Caco-2 (cell line): ENCODE measurements around the gene KCNN3. TPM values are rescaled to one million over a fixed set of nuclear protein-coding genes. Genes with fewer than 3 reads are reported as not detected.

ENCODE experiments used
- BruUV-seq: library from RNA; stranded (reverse); fragments of 400-500 nt; replicated peaks from 2 replicates; lab custom pipeline; 2021; lab: Mats Ljungman, UMichigan
- CTCF ChIA-PET: fragments of 300-600 bp; sonication (Branson Sonifier 250); formaldehyde crosslinking; loops from one replicate; lab custom pipeline; 2022; ENCODE audit warnings: antibody characterized with exemption; lab: Charles Lee
- POLR2A ChIA-PET: fragments of 300-600 bp; sonication (Branson Sonifier 250); formaldehyde crosslinking; loops from one replicate; lab custom pipeline; 2022; ENCODE audit warnings: antibody characterized with exemption; lab: Charles Lee
- DNase-seq, 2 experiments: peaks; one replicate each; pipeline versions ENCODE4 v3.0.0 to v3.0.0-alpha.2; 2020 to 2022
- H3K27me3 ChIP-seq: replicated peaks from 2 replicates; pipeline ENCODE4 v1.6.0; 2011; ENCODE audit warnings: low read length; ENCODE audit not compliant: control insufficient read depth, insufficient read depth
- H3K36me3 ChIP-seq: 2 replicates; pipeline ENCODE4 v1.5.1; 2011; ENCODE audit warnings: low read length; ENCODE audit not compliant: control insufficient read depth, insufficient read depth
- H3K4me1 ChIP-seq: fragments of 250-450 bp; sonication (Bioruptor Pico); 2 replicates; pipeline ENCODE4 v1.5.1; 2020; ENCODE audit warnings: mild to moderate bottlenecking
- H3K4me3 ChIP-seq: 2 replicates; pipeline ENCODE4 v1.5.1; 2011; ENCODE audit warnings: low read depth, mild to moderate bottlenecking, control low read depth, low read length
- H3K9me3 ChIP-seq: fragments of 250-450 bp; sonication (Bioruptor Pico); 2 replicates; pipeline ENCODE4 v1.5.1; 2020; ENCODE audit warnings: mild to moderate bottlenecking, moderate library complexity
- H3K27ac Mint-ChIP-seq: one replicate; pipeline ENCODE4 v1.8.0; 2022; ENCODE audit warnings: mixed read lengths; ENCODE audit not compliant: unreplicated experiment
- H3K27me3 Mint-ChIP-seq: one replicate; pipeline ENCODE4 v1.8.0; 2022; ENCODE audit warnings: mixed read lengths; ENCODE audit not compliant: insufficient read depth, unreplicated experiment
- H3K36me3 Mint-ChIP-seq: one replicate; pipeline ENCODE4 v1.8.0; 2022; ENCODE audit warnings: mild to moderate bottlenecking, mixed read lengths; ENCODE audit not compliant: insufficient read depth, unreplicated experiment
- H3K4me1 Mint-ChIP-seq: one replicate; pipeline ENCODE4 v1.8.0; 2022; ENCODE audit warnings: low read depth, mixed read lengths; ENCODE audit not compliant: unreplicated experiment
- H3K4me3 Mint-ChIP-seq: one replicate; pipeline ENCODE4 v1.8.0; 2022; ENCODE audit warnings: mild to moderate bottlenecking, moderate library complexity, mixed read lengths; ENCODE audit not compliant: unreplicated experiment
- H3K9me3 Mint-ChIP-seq: one replicate; pipeline ENCODE4 v1.8.0; 2022; ENCODE audit warnings: mixed read lengths; ENCODE audit not compliant: unreplicated experiment
- CTCF ChIP-seq, 2 experiments: fragments of 200-600 bp in 1 of 2; IDR thresholded peaks; 1 replicate in 1 of 2; 2 replicates in 1 of 2; pipeline versions ENCODE4 v1.5.1 to v1.8.0; 2011 to 2022; ENCODE audit warnings: antibody characterized with exemption in 1 of 2, control low read depth in 1 of 2, inconsistent platforms in 1 of 2, low read depth in 1 of 2, low read length in 1 of 2, mild to moderate bottlenecking in 1 of 2, moderate library complexity in 1 of 2; ENCODE audit not compliant: insufficient read depth in 1 of 2, severe bottlenecking in 1 of 2, unreplicated experiment in 1 of 2
- intact Hi-C: fragments of 100-400 bp; cut with micrococcal nuclease; formaldehyde crosslinking; loops from one replicate; pipeline ENCODE4 v1.10.0; 2022; ENCODE audit not compliant: unreplicated experiment
- total RNA-seq: library from RNA; stranded (reverse); gene quantifications from 2 replicates; pipeline ENCODE4 v1.2.3, GENCODE V29; 2022

The KCNN3 gene
- total RNA-seq, 1 experiment from 2014 or later: 0.05 TPM

- Histone ChIP-seq H3K36me3 (no peaks in the 10 kb centered on the region), H3K4me1 (no peaks in the 10 kb centered on the region), H3K9me3 (no peaks in the 10 kb centered on the region), H3K27me3 (no peaks in the 10 kb centered on the region), H3K4me3 (no peak overlapping the region)
- no peak for DNase-seq
- TF ChIP-seq CTCF (IDR thresholded peaks at IDR 0.05; ENCODE audit: insufficient read depth in 1 of 2, low read depth in 1 of 2, low read length in 1 of 2, severe bottlenecking in 1 of 2, unreplicated experiment in 1 of 2): no peak
- Mint-ChIP-seq H3K9me3 (no peaks in the 10 kb centered on the region), H3K4me1 (no peaks in the 10 kb centered on the region), H3K36me3 (no peaks in the 10 kb centered on the region), H3K27ac (no peak overlapping the region), H3K4me3 (no peak overlapping the region), H3K27me3 (peaks cover 8% of the 10 kb centered on the region)
- BruUV-seq: no TSS peak
- ChIA-PET CTCF (interaction anchor here (1.2 kb wide), 1 partner anchor 107 kb away, joined by 4 read pairs; no protein-coding TSS in a partner anchor), POLR2A (no interaction called here)
- intact Hi-C loops: no loop called here
Observed at GRCh38 chr1:154774175-154774855, 95.8 kb downstream of the KCNN3 start.

- no peak overlapping the region for H3K4me3 Mint-ChIP-seq
- Histone ChIP-seq H3K36me3 (no peaks in the 10 kb centered on the region), H3K27me3 (no peaks in the 10 kb centered on the region), H3K4me1 (no peaks in the 10 kb centered on the region), H3K4me3 (no peak overlapping the region), H3K9me3 (no peaks in the 10 kb centered on the region)
- no peak for DNase-seq
- intact Hi-C loops: no loop called here
- H3K36me3 Mint-ChIP-seq: no peaks in the 10 kb centered on the region
- H3K27me3 Mint-ChIP-seq: peaks cover 8% of the 10 kb centered on the region
- TF ChIP-seq CTCF (IDR thresholded peaks at IDR 0.05; ENCODE audit: insufficient read depth in 1 of 2, low read depth in 1 of 2, low read length in 1 of 2, severe bottlenecking in 1 of 2, unreplicated experiment in 1 of 2): no peak
- POLR2A ChIA-PET: no interaction called here
- no peaks in the 10 kb centered on the region for H3K4me1 Mint-ChIP-seq
- no TSS peak for BruUV-seq
- no peaks in the 10 kb centered on the region for H3K9me3 Mint-ChIP-seq
- no peak overlapping the region for H3K27ac Mint-ChIP-seq
- CTCF ChIA-PET: interaction anchor here (1.2 kb wide), 1 partner anchor 108 kb away, joined by 4 read pairs; no protein-coding TSS in a partner anchor
Observed at GRCh38 chr1:154773551-154773950, 96.5 kb downstream of the KCNN3 start.

- Mint-ChIP-seq H3K9me3 (no peaks in the 10 kb centered on the region), H3K27me3 (peaks cover 8% of the 10 kb centered on the region), H3K4me3 (no peak overlapping the region), H3K36me3 (no peaks in the 10 kb centered on the region), H3K27ac (no peak overlapping the region), H3K4me1 (no peaks in the 10 kb centered on the region)
- DNase-seq: no peak
- Histone ChIP-seq H3K4me1 (no peaks in the 10 kb centered on the region), H3K36me3 (no peaks in the 10 kb centered on the region), H3K9me3 (no peaks in the 10 kb centered on the region), H3K27me3 (no peaks in the 10 kb centered on the region), H3K4me3 (no peak overlapping the region)
- ChIA-PET CTCF (no interaction called here), POLR2A (no interaction called here)
- intact Hi-C loops: no loop called here
- no peak for TF ChIP-seq CTCF (IDR thresholded peaks at IDR 0.05; ENCODE audit: insufficient read depth in 1 of 2, low read depth in 1 of 2, low read length in 1 of 2, severe bottlenecking in 1 of 2, unreplicated experiment in 1 of 2)
- no TSS peak for BruUV-seq
Observed at GRCh38 chr1:154772606-154773506, 97.2 kb downstream of the KCNN3 start.
